HG03025 (cell line): ENCODE data around the gene DIAPH2.

ENCODE experiments used
- ATAC-seq: cut with Tn5 transposase; IDR thresholded peaks from one replicate; pipeline ENCODE4 v1.9.1; 2021; ENCODE audit warnings: mild to moderate bottlenecking, moderate library complexity; ENCODE audit not compliant: unreplicated experiment, low FRiP score

DIAPH2 gene

DNA sequence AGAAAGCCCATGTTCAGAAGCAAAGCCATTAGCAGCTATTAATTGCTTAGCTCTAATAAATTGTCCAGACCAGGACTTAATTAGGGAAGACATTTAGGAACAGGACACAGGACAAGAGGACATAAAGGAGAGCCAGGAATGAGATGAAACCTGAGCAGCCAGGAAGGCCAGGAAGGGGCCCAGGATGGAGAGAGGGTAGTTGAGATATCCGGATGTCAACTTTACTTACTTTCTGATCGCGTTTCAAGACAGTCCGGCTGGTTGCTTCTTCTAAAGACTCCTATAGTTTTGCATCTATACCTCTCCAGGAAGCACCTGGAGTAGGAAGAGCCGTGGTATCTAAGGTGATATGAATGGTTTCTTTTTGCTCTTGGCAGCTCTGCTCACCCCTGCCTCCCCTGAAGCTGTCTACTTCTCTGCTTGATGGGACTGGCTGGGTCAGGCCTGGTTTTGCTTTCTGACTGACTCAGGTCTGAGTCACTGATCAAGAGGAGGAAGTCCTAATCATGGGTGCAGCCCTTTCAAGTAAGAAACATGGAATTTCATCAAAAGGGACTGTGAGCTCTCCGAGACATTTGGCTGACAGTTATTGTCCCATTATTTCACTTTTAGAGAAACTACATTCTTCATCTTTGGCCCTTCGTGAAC lies 932.4 kb downstream of the DIAPH2 start:
- ATAC-seq = peak; percentile 91

DNA sequence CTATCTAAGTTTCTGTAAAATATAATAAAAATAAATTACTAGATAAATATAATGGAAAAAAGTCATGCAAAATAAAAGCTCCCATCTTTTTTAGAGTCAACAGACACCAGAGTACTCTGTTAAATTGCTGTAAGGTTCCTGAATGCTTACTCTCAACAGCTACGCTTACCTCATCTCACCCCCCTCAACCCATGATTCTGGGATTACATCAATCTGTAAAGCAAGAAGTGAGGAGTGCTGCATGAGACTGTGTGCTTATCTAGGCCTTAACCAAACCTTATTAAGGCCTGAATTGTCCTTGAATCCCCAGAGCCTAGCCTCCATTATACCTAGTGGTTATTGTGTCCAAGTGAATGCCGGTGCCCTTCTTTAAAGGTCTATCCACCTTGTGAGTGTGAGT lies 934.9 kb downstream of the DIAPH2 start:
- no peak for ATAC-seq

DNA sequence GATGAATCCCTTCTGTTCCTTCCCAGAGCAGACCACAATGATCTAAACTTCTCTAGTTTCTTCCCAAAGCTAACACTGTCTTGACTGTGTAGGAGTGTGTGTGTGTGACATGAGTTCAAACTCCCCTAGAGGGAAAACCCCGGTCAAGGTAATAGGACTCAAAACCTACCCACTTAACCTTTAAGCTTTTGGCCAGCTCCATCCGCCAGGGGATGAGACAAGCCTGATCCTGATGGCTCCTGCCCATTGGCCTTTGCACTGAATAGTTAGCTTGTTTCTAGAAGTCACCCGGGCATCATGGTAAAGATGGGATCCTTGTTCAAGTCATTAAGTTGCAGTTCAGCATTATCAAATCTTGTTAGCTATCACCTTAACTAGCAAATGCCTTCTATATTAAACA lies 937.5 kb downstream of the DIAPH2 start:
- ATAC-seq = no peak

DNA sequence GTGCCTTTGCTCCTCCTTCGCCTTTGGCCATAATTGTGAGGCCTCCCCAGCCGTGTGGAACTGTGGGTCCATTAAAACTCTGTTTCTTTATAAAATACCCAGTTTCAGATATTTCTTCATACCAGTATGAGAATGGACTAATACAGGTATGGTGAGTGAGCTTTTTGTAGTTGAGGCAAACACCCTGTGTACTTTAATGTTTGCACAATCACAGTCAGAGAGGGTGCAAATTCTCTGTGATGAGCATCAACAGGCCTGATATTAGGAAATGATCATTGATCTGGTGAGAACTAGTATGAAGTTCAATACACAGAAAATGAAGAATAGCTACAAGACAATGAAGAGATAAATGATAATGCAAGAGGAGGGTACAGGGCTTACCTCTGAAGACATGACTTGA lies 943.7 kb downstream of the DIAPH2 start:
- ATAC-seq = no peak

- ATAC-seq = no peak
Observed at GRCh38 chrX:97628807-97629596, 944.4 kb downstream of the DIAPH2 start.

DNA sequence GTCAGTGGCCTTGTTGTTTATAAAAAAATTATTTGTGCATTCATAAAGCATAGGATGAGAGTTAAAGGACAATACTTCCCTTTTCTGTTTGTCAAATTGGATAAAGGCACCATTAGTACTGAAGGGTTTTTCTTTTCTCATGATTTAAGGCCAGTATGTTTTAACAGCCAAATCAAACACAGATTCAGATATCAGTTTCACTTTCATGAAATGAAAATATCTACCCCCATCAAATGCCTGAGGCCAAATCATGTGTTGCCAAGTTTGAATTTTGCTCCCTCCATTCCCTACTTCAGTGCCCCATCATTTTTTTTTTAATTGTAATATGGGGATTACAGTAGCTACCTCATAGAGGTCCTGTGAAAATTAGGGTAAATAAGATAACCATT lies 944.9 kb downstream of the DIAPH2 start:
- no peak for ATAC-seq

DNA sequence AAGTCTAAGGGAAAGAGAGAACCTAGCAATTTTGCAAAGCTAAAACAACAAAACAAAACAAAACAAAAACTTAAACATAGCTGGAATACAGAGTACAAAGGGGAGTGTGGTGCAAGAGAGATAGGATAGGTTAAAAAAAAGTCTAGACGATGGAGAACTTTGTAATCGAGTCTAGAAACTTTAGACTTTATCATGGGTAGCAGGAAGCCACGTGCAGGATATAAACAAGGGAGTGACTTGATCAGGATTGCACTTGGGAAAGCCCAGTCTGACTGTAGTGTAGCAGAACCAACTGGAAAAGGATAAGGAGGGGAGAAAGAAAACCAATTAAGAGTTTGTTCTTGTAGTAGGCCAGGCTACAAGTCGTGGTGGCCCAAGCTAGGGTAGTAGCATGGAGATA lies 949.2 kb downstream of the DIAPH2 start:
- no peak for ATAC-seq

- no peak for ATAC-seq
Observed at GRCh38 chrX:97636473-97637140, 952.0 kb downstream of the DIAPH2 start.

DNA sequence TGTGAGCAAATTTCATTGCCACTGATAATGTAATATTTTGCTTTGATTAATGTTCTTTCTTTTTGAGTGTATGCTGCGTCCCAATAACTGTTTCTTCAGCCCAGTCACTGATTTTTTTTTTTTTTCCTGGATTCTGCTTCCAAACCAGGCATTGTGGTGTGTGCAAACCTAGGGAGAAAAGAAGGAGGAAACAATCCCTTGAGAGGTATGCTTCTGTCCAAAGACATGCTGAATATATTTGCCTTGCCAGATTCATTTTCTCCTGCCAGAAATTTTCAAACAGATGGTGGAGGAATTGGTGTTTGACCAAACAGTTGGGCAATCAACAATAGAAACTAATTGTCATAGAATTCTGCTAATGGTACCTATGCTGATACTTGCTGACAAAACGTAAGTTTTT lies 952.6 kb downstream of the DIAPH2 start:
- no peak for ATAC-seq

DNA sequence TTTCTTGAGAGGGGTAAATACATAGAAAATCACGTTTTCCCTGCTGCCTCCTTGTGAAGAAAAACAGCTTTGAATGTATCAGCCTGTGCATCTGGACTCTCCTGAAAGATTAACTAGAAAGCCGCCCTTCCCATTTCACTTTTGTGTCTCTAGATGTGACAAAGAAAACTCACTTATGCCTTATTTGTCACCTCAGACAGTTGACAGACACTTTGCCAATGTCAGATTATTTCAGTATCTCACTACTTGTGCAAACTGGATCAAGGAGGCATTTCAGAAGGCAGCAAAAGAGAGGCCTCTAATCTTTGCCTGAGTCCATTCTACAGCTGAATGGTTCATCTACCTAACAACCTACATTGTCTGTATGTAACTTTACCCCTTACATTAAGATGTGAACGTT lies 954.0 kb downstream of the DIAPH2 start:
- no peak for ATAC-seq

DNA sequence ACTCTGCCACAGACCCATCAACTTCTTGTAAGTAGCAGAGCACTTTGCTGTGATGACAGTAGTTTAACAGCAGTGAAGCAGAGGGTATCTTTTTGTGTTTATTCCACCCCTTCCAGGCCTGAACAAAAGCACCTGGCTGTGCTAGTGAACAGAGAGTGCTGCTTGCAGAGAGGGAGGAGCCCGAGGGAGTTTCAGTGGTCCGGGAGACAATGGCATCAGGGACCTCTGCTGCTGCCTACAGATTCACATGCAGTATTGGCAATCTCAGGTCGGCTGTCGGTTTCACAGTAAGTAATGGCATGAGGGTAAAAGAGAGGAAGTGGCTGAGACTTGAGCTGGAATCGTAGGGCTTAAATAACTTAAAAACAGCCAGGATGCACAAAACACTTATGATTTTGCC lies 954.9 kb downstream of the DIAPH2 start:
- ATAC-seq = no peak
